ENCODE measurements around the gene PDXK.

Gene PDXK

GRCh38 chr21:43786300-43786806 lies 67.4 kb downstream of the PDXK start:
- no peak overlapping the region for H3K4me3 ChIP-seq (ENCODE audit: low read depth, low read length)
- no peak for TF ChIP-seq CTCF (IDR thresholded peaks at IDR 0.05; ENCODE audit: borderline replicate concordance, insufficient read depth, low read depth, low read length)

GRCh38 chr21:43786807-43787440 lies 68.0 kb downstream of the PDXK start:
- TF ChIP-seq CTCF (IDR thresholded peaks at IDR 0.05; ENCODE audit: borderline replicate concordance, insufficient read depth, low read depth, low read length), result no peak
- no peak overlapping the region for H3K4me3 ChIP-seq (ENCODE audit: low read depth, low read length)

GRCh38 chr21:43789276-43790009 lies 70.5 kb downstream of the PDXK start, which contains the start of gene RRP1:
Gene RRP1, plus strand, starts transcription at chr21:43789577. Its CDS starts 53 bp downstream, at chr21:43789630.
- TF ChIP-seq CTCF (IDR thresholded peaks at IDR 0.05; ENCODE audit: borderline replicate concordance, insufficient read depth, low read depth, low read length), result peak; percentile 99
- H3K4me3 ChIP-seq (ENCODE audit: low read depth, low read length), result peak within 1 kb of the TSS; percentile 84

GRCh38 chr21:43790010-43790524 lies 71.1 kb downstream of the PDXK start:
- peak overlapping the region; percentile 84 for H3K4me3 ChIP-seq (ENCODE audit: low read depth, low read length)
- TF ChIP-seq CTCF (IDR thresholded peaks at IDR 0.05; ENCODE audit: borderline replicate concordance, insufficient read depth, low read depth, low read length), result no peak

GRCh38 chr21:43792406-43792805 lies 73.5 kb downstream of the PDXK start:
- no peak overlapping the region for H3K4me3 ChIP-seq (ENCODE audit: low read depth, low read length)

DNA sequence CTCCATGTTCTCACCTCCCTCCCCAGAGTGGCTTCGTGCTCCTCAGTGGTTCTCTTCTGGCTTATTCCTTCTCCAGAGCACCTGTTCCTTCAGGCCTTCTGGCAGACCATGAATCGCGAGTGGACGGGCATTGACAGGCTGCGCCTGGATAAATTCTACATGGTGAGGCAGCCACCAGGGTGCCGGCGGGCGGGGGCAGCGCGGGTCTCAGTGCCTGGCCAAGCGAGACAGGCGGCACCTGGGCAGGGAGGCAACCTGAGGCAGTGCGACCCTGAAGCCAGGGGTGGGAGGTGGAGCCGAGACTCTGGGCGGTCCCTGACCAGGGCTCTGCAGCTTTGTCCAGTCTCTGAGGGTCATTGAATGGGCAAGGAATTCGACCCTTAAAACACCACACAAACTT lies 74.3 kb downstream of the PDXK start:
- no peak overlapping the region for H3K4me3 ChIP-seq (ENCODE audit: low read depth, low read length)
- no peak for TF ChIP-seq CTCF (IDR thresholded peaks at IDR 0.05; ENCODE audit: borderline replicate concordance, insufficient read depth, low read depth, low read length)

More at GRCh38 chr21:43792406-43792805, 73.5 kb downstream of the PDXK start:
- TF ChIP-seq CTCF (IDR thresholded peaks at IDR 0.05; ENCODE audit: borderline replicate concordance, insufficient read depth, low read depth, low read length), result no peak

All from GM12875 (cell line).